IMR-90 (cell line): Measurements from ENCODE around the gene TMC3.

ENCODE experiments used
- BHLHE40 ChIP-seq: fragments of 150-350 bp; IDR thresholded peaks from 2 replicates; pipeline ENCODE4 v1.6.1; 2016; ENCODE audit warnings: mild to moderate bottlenecking, low read depth, low read length
- MAFK ChIP-seq: IDR thresholded peaks from 2 replicates; pipeline ENCODE4 v1.6.1; 2012; ENCODE audit warnings: low read depth, low read length, improper control_type of control experiment
- MXI1 ChIP-seq: IDR thresholded peaks from 2 replicates; pipeline ENCODE4 v1.6.1; 2012; ENCODE audit warnings: low read depth, mild to moderate bottlenecking, low read length, moderate library complexity, borderline replicate concordance
- POLR2A ChIP-seq: IDR thresholded peaks from 2 replicates; pipeline ENCODE4 v1.6.1; 2012; ENCODE audit warnings: mild to moderate bottlenecking, low read depth, low read length
- RFX5 ChIP-seq: IDR thresholded peaks from 2 replicates; pipeline ENCODE4 v1.8.0; 2012; ENCODE audit warnings: low read depth, mild to moderate bottlenecking, low read length, moderate library complexity
- SMC3 ChIP-seq: fragments of 150-350 bp; IDR thresholded peaks from 2 replicates; pipeline ENCODE4 v1.6.1; 2016; ENCODE audit warnings: low read depth, mild to moderate bottlenecking, antibody characterized with exemption, low read length, moderate library complexity
- USF2 ChIP-seq: fragments of 150-350 bp; IDR thresholded peaks from 2 replicates; pipeline ENCODE4 v1.6.1; 2017; ENCODE audit warnings: mild to moderate bottlenecking, antibody characterized with exemption, low read length, low read depth
- TF ChIP-seq, protein P1 (sequence below): conservative IDR thresholded peaks from 2 replicates; pipeline ENCODE4 v1.5.1; 2012; ENCODE audit warnings: mild to moderate bottlenecking, low read depth, low read length, improper control_type of control experiment

GRCh38 chr15:81384891-81385720, 11.1 kb upstream of the TMC3 start:
- TF ChIP-seq, protein P1, sequence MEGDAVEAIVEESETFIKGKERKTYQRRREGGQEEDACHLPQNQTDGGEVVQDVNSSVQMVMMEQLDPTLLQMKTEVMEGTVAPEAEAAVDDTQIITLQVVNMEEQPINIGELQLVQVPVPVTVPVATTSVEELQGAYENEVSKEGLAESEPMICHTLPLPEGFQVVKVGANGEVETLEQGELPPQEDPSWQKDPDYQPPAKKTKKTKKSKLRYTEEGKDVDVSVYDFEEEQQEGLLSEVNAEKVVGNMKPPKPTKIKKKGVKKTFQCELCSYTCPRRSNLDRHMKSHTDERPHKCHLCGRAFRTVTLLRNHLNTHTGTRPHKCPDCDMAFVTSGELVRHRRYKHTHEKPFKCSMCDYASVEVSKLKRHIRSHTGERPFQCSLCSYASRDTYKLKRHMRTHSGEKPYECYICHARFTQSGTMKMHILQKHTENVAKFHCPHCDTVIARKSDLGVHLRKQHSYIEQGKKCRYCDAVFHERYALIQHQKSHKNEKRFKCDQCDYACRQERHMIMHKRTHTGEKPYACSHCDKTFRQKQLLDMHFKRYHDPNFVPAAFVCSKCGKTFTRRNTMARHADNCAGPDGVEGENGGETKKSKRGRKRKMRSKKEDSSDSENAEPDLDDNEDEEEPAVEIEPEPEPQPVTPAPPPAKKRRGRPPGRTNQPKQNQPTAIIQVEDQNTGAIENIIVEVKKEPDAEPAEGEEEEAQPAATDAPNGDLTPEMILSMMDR: no peak
- TF ChIP-seq BHLHE40 (no peak), RFX5 (no peak), POLR2A (no peak), USF2 (no peak), MAFK (no peak), MXI1 (no peak), SMC3 (no peak)
